ENCODE data around the gene COL16A1.

Gene COL16A1

GRCh38 chr1:31687601-31688000, 16.2 kb downstream of the COL16A1 start:
- DNase-seq (ENCODE audit: low read depth), result no peak

- no peak for DNase-seq (ENCODE audit: low read depth)
These were observed 18.0 kb downstream of the COL16A1 start for GRCh38 chr1:31685795-31686194.

- DNase-seq (ENCODE audit: low read depth), result no peak
These were observed 19.8 kb downstream of the COL16A1 start for GRCh38 chr1:31683997-31684396.

- DNase-seq (ENCODE audit: low read depth), result no peak
These were observed 22.4 kb downstream of the COL16A1 start for GRCh38 chr1:31681415-31681814.

- DNase-seq (ENCODE audit: low read depth), result no peak
These were observed 24.1 kb downstream of the COL16A1 start for GRCh38 chr1:31679676-31680230.

- DNase-seq (ENCODE audit: low read depth), result no peak
These were observed 24.7 kb downstream of the COL16A1 start for GRCh38 chr1:31679091-31679490.

- no peak for DNase-seq (ENCODE audit: low read depth)
These were observed 25.1 kb downstream of the COL16A1 start for GRCh38 chr1:31678681-31679080.

- DNase-seq (ENCODE audit: low read depth), result no peak
These were observed 25.9 kb downstream of the COL16A1 start for GRCh38 chr1:31677949-31678348.

GRCh38 chr1:31677401-31677800, 26.4 kb downstream of the COL16A1 start:
- DNase-seq (ENCODE audit: low read depth), result no peak

- no peak for DNase-seq (ENCODE audit: low read depth)
These were observed 28.1 kb downstream of the COL16A1 start for GRCh38 chr1:31675756-31676155.

- no peak for DNase-seq (ENCODE audit: low read depth)
These were observed 28.7 kb downstream of the COL16A1 start for GRCh38 chr1:31675161-31675560.

- no peak for DNase-seq (ENCODE audit: low read depth)
These were observed 29.2 kb downstream of the COL16A1 start for GRCh38 chr1:31674626-31675025.

GRCh38 chr1:31673433-31673832, 30.4 kb downstream of the COL16A1 start:
- no peak for DNase-seq (ENCODE audit: low read depth)

- no peak for DNase-seq (ENCODE audit: low read depth)
These were observed 30.8 kb downstream of the COL16A1 start for GRCh38 chr1:31672986-31673385.

GRCh38 chr1:31671561-31672201, 32.1 kb downstream of the COL16A1 start:
- DNase-seq (ENCODE audit: low read depth), result no peak

GRCh38 chr1:31671147-31671546, 32.7 kb downstream of the COL16A1 start:
- DNase-seq (ENCODE audit: low read depth), result no peak

GRCh38 chr1:31670593-31670964, 33.2 kb downstream of the COL16A1 start:
- DNase-seq (ENCODE audit: low read depth), result no peak

- DNase-seq (ENCODE audit: low read depth), result no peak
These were observed 33.8 kb downstream of the COL16A1 start for GRCh38 chr1:31669786-31670592.

GRCh38 chr1:31669433-31669785, 34.4 kb downstream of the COL16A1 start:
- no peak for DNase-seq (ENCODE audit: low read depth)

GRCh38 chr1:31668303-31668883, 35.4 kb downstream of the COL16A1 start:
- DNase-seq (ENCODE audit: low read depth), result no peak

GRCh38 chr1:31667065-31667785, 36.6 kb downstream of the COL16A1 start:
- DNase-seq (ENCODE audit: low read depth), result no peak

GRCh38 chr1:31666263-31666963, 37.4 kb downstream of the COL16A1 start:
- DNase-seq (ENCODE audit: low read depth), result no peak

Data from GM04503 (cell line).